HG03196 (cell line): ENCODE results near the gene HPS4.
"Not testable (repeated sequence)": the region's sequence is repeated elsewhere in the genome, so short reads cannot be mapped to it uniquely, and the experiment has no call there.

ENCODE experiments used
- ATAC-seq: cut with Tn5 transposase; IDR thresholded peaks from one replicate; pipeline ENCODE4 v1.9.1; 2021; ENCODE audit not compliant: unreplicated experiment

The HPS4 gene

GRCh38 chr22:26416670-26417276 is 66.8 kb downstream of the HPS4 start:
- no peak for ATAC-seq

DNA sequence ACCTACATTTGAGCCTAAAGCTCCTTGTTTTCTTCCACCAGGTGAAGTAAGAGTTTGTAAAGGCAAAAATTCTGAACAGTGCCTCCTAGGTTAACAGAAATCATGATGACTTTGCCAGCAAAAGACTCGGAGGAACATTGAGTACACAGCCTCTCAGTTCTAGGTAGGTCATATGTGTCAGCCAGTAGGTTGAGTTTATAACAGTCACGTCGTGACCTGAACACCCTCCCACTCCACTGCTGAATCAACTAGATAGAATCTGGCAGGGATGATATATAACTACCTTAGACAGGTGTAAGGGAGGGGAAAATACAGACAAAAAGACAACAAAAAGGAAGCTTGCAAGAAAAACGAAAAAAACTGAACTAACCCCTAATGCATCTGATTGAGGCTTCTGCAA is 67.3 kb downstream of the HPS4 start:
- ATAC-seq: no peak

- ATAC-seq: no peak
These were observed 69.2 kb downstream of the HPS4 start for GRCh38 chr22:26414347-26414746.

- ATAC-seq: no peak
These were observed 73.2 kb downstream of the HPS4 start for GRCh38 chr22:26410386-26410785.

- ATAC-seq: no peak
These were observed 73.8 kb downstream of the HPS4 start for GRCh38 chr22:26409719-26410335.

- ATAC-seq: not testable (repeated sequence)
These were observed 74.9 kb downstream of the HPS4 start for GRCh38 chr22:26408562-26409220.

- no peak for ATAC-seq
These were observed 77.5 kb downstream of the HPS4 start for GRCh38 chr22:26406118-26406517.

- no peak for ATAC-seq
These were observed 78.6 kb downstream of the HPS4 start for GRCh38 chr22:26404851-26405421.

DNA sequence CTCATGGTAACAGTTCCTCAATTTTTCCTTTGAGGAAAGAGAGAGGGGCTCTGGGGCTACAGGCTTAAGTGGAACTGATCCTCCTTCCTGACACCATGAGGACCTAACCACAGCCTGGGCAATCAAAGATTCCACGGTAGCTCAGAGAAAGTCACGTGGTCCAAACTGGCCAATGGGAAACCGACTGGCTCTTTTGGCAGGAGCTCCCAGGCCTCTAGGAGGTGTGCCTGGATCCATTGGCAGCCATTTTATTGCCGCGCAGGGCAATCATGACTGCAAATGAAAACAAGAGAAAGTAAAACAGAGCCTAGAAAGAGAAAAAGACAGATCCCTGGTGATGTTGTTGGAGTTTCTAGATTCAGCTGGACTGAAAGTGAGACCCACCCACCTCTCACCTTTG is 81.9 kb downstream of the HPS4 start:
- ATAC-seq: no peak
